A673 (cell line): ENCODE data around the gene VTI1A. TPM values are rescaled to one million over a fixed set of nuclear protein-coding genes. Genes with fewer than 3 reads are reported as not detected.

Experiments
- BruUV-seq: library from RNA; stranded (reverse); fragments of 400-500 nt; replicated peaks from 2 replicates; lab custom pipeline; 2021; lab: Mats Ljungman, UMichigan
- CTCF ChIA-PET: fragments of 300-600 bp; sonication (Branson Sonifier 250); formaldehyde crosslinking; loops from one replicate; lab custom pipeline; 2022; ENCODE audit warnings: antibody characterized with exemption; lab: Charles Lee
- POLR2A ChIA-PET: fragments of 300-600 bp; sonication (Branson Sonifier 250); formaldehyde crosslinking; loops from one replicate; lab custom pipeline; 2022; ENCODE audit warnings: antibody characterized with exemption; ENCODE audit not compliant: low non-redundant PET; lab: Charles Lee
- DNase-seq: peaks from one replicate; pipeline ENCODE4 v3.0.0-alpha.2; 2015; ENCODE audit warnings: low spot score
- H3K27ac ChIP-seq: fragments of 200-600 bp; sonication (generic); 2 replicates; pipeline ENCODE4 v1.5.1; 2016; ENCODE audit warnings: mixed run types, low read depth, mild to moderate bottlenecking, mixed read lengths, antibody characterized with exemption, low read length; ENCODE audit not compliant: poor library complexity, severe bottlenecking
- H3K27me3 ChIP-seq: fragments of 200-600 bp; sonication (generic); replicated peaks from 2 replicates; pipeline ENCODE4 v1.6.1; 2017; ENCODE audit warnings: mixed run types, low read depth, mild to moderate bottlenecking, mixed read lengths, antibody characterized with exemption, low read length; ENCODE audit not compliant: insufficient read depth, poor library complexity
- H3K36me3 ChIP-seq: fragments of 200-600 bp; sonication (generic); 2 replicates; pipeline ENCODE4 v1.6.1; 2016; ENCODE audit warnings: mixed run types, mild to moderate bottlenecking, mixed read lengths, antibody characterized with exemption, low read length; ENCODE audit not compliant: insufficient read depth, poor library complexity, severe bottlenecking
- H3K4me1 ChIP-seq: fragments of 200-600 bp; sonication (generic); 2 replicates; pipeline ENCODE4 v1.6.1; 2017; ENCODE audit warnings: mixed run types, mild to moderate bottlenecking, mixed read lengths, antibody characterized with exemption, low read length; ENCODE audit not compliant: insufficient read depth, poor library complexity, severe bottlenecking
- H3K4me3 ChIP-seq: fragments of 200-600 bp; sonication (generic); 2 replicates; pipeline ENCODE4 v1.5.1; 2016; ENCODE audit warnings: low read depth, mixed run types, mild to moderate bottlenecking, mixed read lengths, low read length; ENCODE audit not compliant: poor library complexity, severe bottlenecking
- H3K9me3 ChIP-seq: fragments of 200-600 bp; sonication (generic); 2 replicates; pipeline ENCODE4 v1.6.1; 2016; ENCODE audit warnings: mixed run types, low read depth, mild to moderate bottlenecking, mixed read lengths, antibody characterized with exemption, low read length; ENCODE audit not compliant: poor library complexity, severe bottlenecking
- EZH2 ChIP-seq: fragments of 200-600 bp; sonication (generic); IDR thresholded peaks from 2 replicates; pipeline ENCODE4 v1.6.1; 2017; ENCODE audit warnings: borderline replicate concordance, low read depth, mild to moderate bottlenecking, mixed read lengths, antibody characterized with exemption, low read length; ENCODE audit not compliant: poor library complexity, severe bottlenecking
- intact Hi-C: fragments of 100-400 bp; cut with micrococcal nuclease; formaldehyde crosslinking; loops from one replicate; pipeline ENCODE4 v1.10.0; 2022; ENCODE audit not compliant: unreplicated experiment
- total RNA-seq: library from RNA; stranded (reverse); gene quantifications from 2 replicates; pipeline ENCODE4 v1.2.3, GENCODE V29; 2021
- TF ChIP-seq, protein P1 (sequence below): fragments of 300-800, 200-600 bp; sonication (generic); conservative IDR thresholded peaks from 2 replicates; pipeline ENCODE4 v1.5.1; 2017; ENCODE audit warnings: low read depth, mild to moderate bottlenecking, antibody characterized with exemption, low read length, moderate library complexity, mixed read lengths

Gene VTI1A
- total RNA-seq, 1 experiment from 2014 or later: 38.7 TPM

DNA sequence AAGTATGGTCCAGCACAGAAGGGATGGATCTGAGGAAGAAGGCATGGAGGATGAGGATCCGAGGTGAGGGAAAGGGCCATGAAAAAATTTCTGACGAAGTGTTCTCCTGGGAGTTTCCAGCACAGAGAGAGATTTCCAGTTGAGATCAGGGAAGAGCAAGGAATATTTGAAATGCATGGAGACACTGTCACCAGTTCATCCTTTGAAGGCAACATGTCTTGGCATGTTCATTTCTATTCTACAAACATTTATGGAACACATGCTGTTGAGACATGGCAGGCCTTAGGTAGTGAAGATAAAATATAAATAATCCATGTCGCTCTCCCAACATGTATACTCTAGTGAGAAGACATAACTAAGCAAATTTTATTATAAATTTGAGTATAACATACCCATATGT lies 269.1 kb downstream of the VTI1A start:
- H3K4me3 ChIP-seq: no peak overlapping the region
- H3K27me3 ChIP-seq: no peaks in the 10 kb centered on the region
- DNase-seq: no peak
- TF ChIP-seq EZH2: no peak
- TF ChIP-seq, protein P1, sequence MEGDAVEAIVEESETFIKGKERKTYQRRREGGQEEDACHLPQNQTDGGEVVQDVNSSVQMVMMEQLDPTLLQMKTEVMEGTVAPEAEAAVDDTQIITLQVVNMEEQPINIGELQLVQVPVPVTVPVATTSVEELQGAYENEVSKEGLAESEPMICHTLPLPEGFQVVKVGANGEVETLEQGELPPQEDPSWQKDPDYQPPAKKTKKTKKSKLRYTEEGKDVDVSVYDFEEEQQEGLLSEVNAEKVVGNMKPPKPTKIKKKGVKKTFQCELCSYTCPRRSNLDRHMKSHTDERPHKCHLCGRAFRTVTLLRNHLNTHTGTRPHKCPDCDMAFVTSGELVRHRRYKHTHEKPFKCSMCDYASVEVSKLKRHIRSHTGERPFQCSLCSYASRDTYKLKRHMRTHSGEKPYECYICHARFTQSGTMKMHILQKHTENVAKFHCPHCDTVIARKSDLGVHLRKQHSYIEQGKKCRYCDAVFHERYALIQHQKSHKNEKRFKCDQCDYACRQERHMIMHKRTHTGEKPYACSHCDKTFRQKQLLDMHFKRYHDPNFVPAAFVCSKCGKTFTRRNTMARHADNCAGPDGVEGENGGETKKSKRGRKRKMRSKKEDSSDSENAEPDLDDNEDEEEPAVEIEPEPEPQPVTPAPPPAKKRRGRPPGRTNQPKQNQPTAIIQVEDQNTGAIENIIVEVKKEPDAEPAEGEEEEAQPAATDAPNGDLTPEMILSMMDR: no peak
- ChIA-PET CTCF (no interaction called here), POLR2A (no interaction called here)
- no peaks in the 10 kb centered on the region for H3K4me1 ChIP-seq
- intact Hi-C loops: no loop called here
- H3K9me3 ChIP-seq: no peaks in the 10 kb centered on the region
- no TSS peak for BruUV-seq
- H3K27ac ChIP-seq: no peak overlapping the region
- H3K36me3 ChIP-seq: no peaks in the 10 kb centered on the region

DNA sequence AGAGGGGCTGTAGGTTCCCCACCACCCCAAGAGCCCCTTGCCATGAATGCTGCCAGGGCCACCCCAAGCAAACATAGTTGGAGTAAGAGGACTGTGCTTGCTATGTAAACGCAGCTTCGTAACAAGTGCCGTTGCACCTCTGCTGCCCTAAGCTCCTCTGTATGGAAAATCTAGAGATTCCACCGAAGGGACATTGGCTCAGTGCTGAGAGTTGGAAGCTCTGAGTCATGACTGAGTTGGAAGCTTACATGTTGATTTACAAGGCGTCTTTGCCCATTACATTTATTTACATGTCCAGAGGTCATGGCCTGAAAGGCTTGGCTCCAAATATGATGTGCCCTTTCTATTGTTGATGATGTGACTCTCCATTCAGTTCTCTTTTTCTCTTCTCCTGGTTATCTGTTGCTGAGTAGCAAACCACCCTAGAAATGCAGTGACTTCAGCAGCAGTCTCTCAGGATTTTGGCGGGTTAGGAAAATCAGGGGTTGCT lies 270.0 kb downstream of the VTI1A start:
- BruUV-seq: no TSS peak
- intact Hi-C loops: no loop called here
- no peak overlapping the region for H3K27ac ChIP-seq
- H3K36me3 ChIP-seq: no peaks in the 10 kb centered on the region
- TF ChIP-seq, protein P1: no peak
- no peaks in the 10 kb centered on the region for H3K27me3 ChIP-seq
- ChIA-PET CTCF (no interaction called here), POLR2A (no interaction called here)
- H3K4me1 ChIP-seq: no peaks in the 10 kb centered on the region
- no peak overlapping the region for H3K4me3 ChIP-seq
- no peaks in the 10 kb centered on the region for H3K9me3 ChIP-seq
- no peak for DNase-seq

DNA sequence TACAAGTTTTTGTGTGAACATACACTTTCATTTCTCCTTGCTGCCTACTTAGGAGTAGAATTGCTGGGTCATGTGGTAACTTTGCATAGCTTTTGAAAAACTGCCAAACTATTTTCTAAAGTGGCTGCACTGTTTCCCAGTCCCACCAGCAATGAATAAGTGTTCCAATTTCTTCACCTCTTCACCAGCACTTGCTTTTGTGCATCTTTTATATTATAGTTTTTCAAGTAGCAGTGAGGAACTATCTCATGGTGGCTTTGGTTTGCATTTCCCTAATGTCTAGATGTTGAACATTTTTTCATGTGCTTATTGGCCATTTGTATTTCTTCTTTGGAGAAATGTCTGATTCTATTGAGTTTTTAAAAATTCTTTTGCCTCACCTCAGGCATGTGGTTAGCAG lies 273.2 kb downstream of the VTI1A start:
- ChIA-PET POLR2A (no interaction called here), CTCF (no interaction called here)
- intact Hi-C loops: loop anchor here (5.0 to 10.0 kb wide), 2 partner anchors 407 to 665 kb away; no protein-coding TSS in a partner anchor
- Histone ChIP-seq H3K36me3 (no peaks in the 10 kb centered on the region), H3K27me3 (no peaks in the 10 kb centered on the region), H3K4me1 (peaks cover 4% of the 10 kb centered on the region), H3K4me3 (no peak overlapping the region), H3K9me3 (no peaks in the 10 kb centered on the region), H3K27ac (no peak overlapping the region)
- no TSS peak for BruUV-seq
- no peak for DNase-seq
- TF ChIP-seq, protein P1: no peak
- no peak for TF ChIP-seq EZH2
